Panc1 (cell line): ENCODE measurements around the gene ADAMTS4. TPM values are rescaled to one million over a fixed set of nuclear protein-coding genes. Genes with fewer than 3 reads are reported as not detected.

ENCODE experiments used
- ATAC-seq: fragments of 200-7000 bp; cut with Tn5 transposase; 2 replicates; pipeline ENCODE4 v1.9.1; 2020; ENCODE audit warnings: mild to moderate bottlenecking, moderate library complexity
- BruUV-seq: library from RNA; stranded (reverse); fragments of 400-500 nt; replicated peaks from 2 replicates; lab custom pipeline; 2021; lab: Mats Ljungman, UMichigan
- CTCF ChIA-PET: fragments of 300-600 bp; sonication (Branson Sonifier 250); formaldehyde crosslinking; loops from one replicate; lab custom pipeline; 2022; ENCODE audit warnings: antibody characterized with exemption; lab: Charles Lee
- POLR2A ChIA-PET: fragments of 300-600 bp; sonication (Branson Sonifier 250); formaldehyde crosslinking; loops from one replicate; lab custom pipeline; 2022; ENCODE audit warnings: antibody characterized with exemption; lab: Charles Lee
- DNase-seq: peaks from one replicate; pipeline ENCODE4 v3.0.0-alpha.2; 2010; ENCODE audit warnings: low read depth, low spot score
- H3K27ac ChIP-seq: 2 replicates; pipeline ENCODE4 v1.5.1; 2011; ENCODE audit warnings: mild to moderate bottlenecking, low read length, inconsistent platforms
- H3K27me3 ChIP-seq: fragments of 200-500 bp; sonication (Bioruptor generic); 2 replicates; pipeline ENCODE4 v1.6.0; 2014; ENCODE audit warnings: low read length, inconsistent platforms; ENCODE audit not compliant: control insufficient read depth, insufficient read depth
- H3K36me3 ChIP-seq: fragments of 200-500 bp; sonication (Bioruptor generic); 2 replicates; pipeline ENCODE4 v1.5.1; 2014; ENCODE audit warnings: inconsistent platforms, mild to moderate bottlenecking, low read length, moderate library complexity; ENCODE audit not compliant: control insufficient read depth, insufficient read depth
- H3K4me1 ChIP-seq: 2 replicates; pipeline ENCODE4 v1.5.1; 2011; ENCODE audit warnings: inconsistent platforms, mild to moderate bottlenecking, low read length, moderate library complexity; ENCODE audit not compliant: control insufficient read depth, insufficient read depth
- H3K4me3 ChIP-seq, 2 experiments: 2 replicates each; pipeline ENCODE4 v1.5.1; 2011 to 2012; ENCODE audit warnings: low read depth in 2 of 2, low read length in 2 of 2, mild to moderate bottlenecking in 2 of 2, inconsistent platforms in 1 of 2, moderate library complexity in 1 of 2
- H3K9me3 ChIP-seq: fragments of 200-500 bp; sonication (Bioruptor generic); 2 replicates; pipeline ENCODE4 v1.5.1; 2014; ENCODE audit warnings: low read depth, mild to moderate bottlenecking, inconsistent platforms, low read length, moderate library complexity; ENCODE audit not compliant: control insufficient read depth, insufficient read depth
- POLR2AphosphoS5 ChIP-seq: IDR thresholded peaks from 2 replicates; pipeline ENCODE4 v1.6.1; 2012; ENCODE audit warnings: mild to moderate bottlenecking, low read depth, low read length, moderate library complexity
- SIN3A ChIP-seq: IDR thresholded peaks from 2 replicates; pipeline ENCODE4 v1.6.1; 2012; ENCODE audit warnings: low read depth, mild to moderate bottlenecking, low read length, moderate library complexity, borderline replicate concordance; ENCODE audit not compliant: insufficient read depth
- TCF7L2 ChIP-seq: IDR thresholded peaks from 2 replicates; pipeline ENCODE4 v1.6.1; 2011; ENCODE audit warnings: mild to moderate bottlenecking, low read depth, low read length, inconsistent platforms
- in situ Hi-C: cut with HindIII; loops from 2 replicates; pipeline ENCODE4 v1.10.0; 2016; ENCODE audit warnings: low sequenced_read_pairs, low pct_unique_long_range_greater_than_20kb
- intact Hi-C: fragments of 100-400 bp; cut with micrococcal nuclease; formaldehyde crosslinking; loops from one replicate; pipeline ENCODE4 v1.10.0; 2022; ENCODE audit not compliant: unreplicated experiment
- total RNA-seq: library from RNA; stranded (reverse); gene quantifications from one replicate; pipeline ENCODE4 v1.2.1, GENCODE V29; 2021; ENCODE audit not compliant: unreplicated experiment
- TF ChIP-seq, protein P1 (sequence below), 2 experiments: IDR thresholded peaks; 2 replicates each; pipeline ENCODE4 v1.6.1; 2011 to 2012; ENCODE audit warnings: low read depth in 2 of 2, control low read depth in 1 of 2, low read length in 1 of 2, mild to moderate bottlenecking in 1 of 2, moderate library complexity in 1 of 2; ENCODE audit not compliant: insufficient read depth in 1 of 2
- TF ChIP-seq, protein P2 (sequence below): fragments of 450-650 bp; IDR thresholded peaks from 2 replicates; pipeline ENCODE4 v1.5.1; 2017; ENCODE audit warnings: mild to moderate bottlenecking

ADAMTS4 gene
- total RNA-seq, 1 experiment from 2014 or later: 0.26 TPM

DNA sequence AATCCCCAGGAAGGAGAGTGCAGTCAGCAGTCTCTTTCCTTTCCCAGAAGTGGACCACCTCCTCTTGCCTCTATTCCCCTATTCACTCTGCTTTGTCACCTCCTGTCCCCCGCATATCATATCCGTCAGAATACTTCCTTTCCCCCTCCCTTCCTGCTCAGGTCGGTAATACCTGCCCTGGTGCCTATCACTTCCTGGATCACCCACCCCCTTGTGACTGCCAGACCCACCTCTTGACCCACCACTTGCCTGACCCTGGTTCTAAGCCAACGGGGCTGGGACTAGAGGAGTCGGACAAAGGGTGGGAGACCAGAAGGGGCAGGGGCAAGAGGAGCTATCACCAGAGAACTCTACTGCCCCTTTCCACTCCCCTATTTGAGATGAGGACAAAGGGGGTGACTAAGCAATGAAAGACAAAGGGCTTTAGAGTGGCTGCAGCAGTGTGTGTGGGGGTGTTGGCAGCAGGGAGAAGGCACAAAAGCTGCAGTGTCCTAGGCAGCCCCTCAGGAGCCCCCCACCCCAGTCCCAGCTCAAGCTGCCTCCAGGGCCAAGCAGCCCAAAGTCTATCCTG is 1.7 kb upstream of the ADAMTS4 start:
- peak overlapping the region; percentile 96 for H3K27ac ChIP-seq
- no peaks in the 10 kb centered on the region for H3K27me3 ChIP-seq
- in situ Hi-C loops: loop anchor here (25.0 kb wide), 1 partner anchor 187 kb away; no protein-coding TSS in a partner anchor
- no peak overlapping the region for H3K4me3 ChIP-seq
- ChIA-PET POLR2A (no interaction called here), CTCF (no interaction called here)
- TF ChIP-seq, protein P1, sequence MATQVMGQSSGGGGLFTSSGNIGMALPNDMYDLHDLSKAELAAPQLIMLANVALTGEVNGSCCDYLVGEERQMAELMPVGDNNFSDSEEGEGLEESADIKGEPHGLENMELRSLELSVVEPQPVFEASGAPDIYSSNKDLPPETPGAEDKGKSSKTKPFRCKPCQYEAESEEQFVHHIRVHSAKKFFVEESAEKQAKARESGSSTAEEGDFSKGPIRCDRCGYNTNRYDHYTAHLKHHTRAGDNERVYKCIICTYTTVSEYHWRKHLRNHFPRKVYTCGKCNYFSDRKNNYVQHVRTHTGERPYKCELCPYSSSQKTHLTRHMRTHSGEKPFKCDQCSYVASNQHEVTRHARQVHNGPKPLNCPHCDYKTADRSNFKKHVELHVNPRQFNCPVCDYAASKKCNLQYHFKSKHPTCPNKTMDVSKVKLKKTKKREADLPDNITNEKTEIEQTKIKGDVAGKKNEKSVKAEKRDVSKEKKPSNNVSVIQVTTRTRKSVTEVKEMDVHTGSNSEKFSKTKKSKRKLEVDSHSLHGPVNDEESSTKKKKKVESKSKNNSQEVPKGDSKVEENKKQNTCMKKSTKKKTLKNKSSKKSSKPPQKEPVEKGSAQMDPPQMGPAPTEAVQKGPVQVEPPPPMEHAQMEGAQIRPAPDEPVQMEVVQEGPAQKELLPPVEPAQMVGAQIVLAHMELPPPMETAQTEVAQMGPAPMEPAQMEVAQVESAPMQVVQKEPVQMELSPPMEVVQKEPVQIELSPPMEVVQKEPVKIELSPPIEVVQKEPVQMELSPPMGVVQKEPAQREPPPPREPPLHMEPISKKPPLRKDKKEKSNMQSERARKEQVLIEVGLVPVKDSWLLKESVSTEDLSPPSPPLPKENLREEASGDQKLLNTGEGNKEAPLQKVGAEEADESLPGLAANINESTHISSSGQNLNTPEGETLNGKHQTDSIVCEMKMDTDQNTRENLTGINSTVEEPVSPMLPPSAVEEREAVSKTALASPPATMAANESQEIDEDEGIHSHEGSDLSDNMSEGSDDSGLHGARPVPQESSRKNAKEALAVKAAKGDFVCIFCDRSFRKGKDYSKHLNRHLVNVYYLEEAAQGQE (IDR thresholded peaks at IDR 0.05; ENCODE audit: insufficient read depth in 1 of 2, low read depth in 2 of 2, low read length in 1 of 2): no peak
- TF ChIP-seq POLR2AphosphoS5 (no peak), TCF7L2 (no peak), SIN3A (no peak)
- peaks cover 38% of the 10 kb centered on the region for H3K4me1 ChIP-seq
- intact Hi-C loops: no loop called here
- BruUV-seq: no TSS peak
- no peaks in the 10 kb centered on the region for H3K9me3 ChIP-seq
- no peaks in the 10 kb centered on the region; the same call in 1 of the 2 replicates for H3K36me3 ChIP-seq
- ATAC-seq (no peak), DNase-seq (no peak)

DNA sequence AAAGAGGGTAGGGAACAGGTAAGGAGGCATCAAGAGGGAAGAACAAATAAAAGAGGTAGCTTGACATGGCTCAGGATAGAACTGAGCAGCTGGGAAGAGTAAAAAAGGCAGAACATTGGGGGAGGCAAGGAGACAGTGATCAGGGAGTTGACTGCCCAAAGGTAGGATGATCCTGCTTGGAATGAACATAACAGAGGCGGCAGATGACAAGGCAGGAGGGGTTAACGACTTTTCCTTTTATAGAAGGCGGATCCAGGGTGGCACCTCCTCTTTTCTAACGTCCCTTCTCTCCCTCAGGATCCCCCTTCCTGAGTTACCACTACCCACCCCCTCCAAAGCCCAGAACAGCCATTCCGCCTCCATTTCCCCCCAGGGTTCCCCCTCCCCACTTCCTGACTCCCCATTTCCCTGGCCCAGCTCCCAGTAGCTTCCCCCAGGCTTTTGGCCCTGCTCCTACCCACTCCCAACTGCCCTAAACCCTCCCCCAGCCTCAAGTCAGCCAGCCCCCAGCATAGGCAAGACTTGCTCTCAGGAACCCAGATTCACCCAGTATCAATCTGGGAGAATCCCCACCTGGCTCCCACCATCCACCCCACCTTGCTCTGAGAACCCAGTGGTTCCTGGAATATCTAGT is 769 bp upstream of the ADAMTS4 start:
- TF ChIP-seq, protein P1 (IDR thresholded peaks at IDR 0.05; ENCODE audit: insufficient read depth in 1 of 2, low read depth in 2 of 2, low read length in 1 of 2): no peak
- TF ChIP-seq, protein P2, sequence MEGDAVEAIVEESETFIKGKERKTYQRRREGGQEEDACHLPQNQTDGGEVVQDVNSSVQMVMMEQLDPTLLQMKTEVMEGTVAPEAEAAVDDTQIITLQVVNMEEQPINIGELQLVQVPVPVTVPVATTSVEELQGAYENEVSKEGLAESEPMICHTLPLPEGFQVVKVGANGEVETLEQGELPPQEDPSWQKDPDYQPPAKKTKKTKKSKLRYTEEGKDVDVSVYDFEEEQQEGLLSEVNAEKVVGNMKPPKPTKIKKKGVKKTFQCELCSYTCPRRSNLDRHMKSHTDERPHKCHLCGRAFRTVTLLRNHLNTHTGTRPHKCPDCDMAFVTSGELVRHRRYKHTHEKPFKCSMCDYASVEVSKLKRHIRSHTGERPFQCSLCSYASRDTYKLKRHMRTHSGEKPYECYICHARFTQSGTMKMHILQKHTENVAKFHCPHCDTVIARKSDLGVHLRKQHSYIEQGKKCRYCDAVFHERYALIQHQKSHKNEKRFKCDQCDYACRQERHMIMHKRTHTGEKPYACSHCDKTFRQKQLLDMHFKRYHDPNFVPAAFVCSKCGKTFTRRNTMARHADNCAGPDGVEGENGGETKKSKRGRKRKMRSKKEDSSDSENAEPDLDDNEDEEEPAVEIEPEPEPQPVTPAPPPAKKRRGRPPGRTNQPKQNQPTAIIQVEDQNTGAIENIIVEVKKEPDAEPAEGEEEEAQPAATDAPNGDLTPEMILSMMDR: no peak
- no peak for TF ChIP-seq TCF7L2
- TF ChIP-seq POLR2AphosphoS5: no peak
- CTCF ChIA-PET: interaction anchor here (0.5 kb wide), 1 partner anchor 139 kb away, joined by 12 read pairs; no protein-coding TSS in a partner anchor
- no peak for ATAC-seq
- H3K4me3 ChIP-seq: no peak overlapping the region
- POLR2A ChIA-PET: no interaction called here
- intact Hi-C loops (no loop called here), in situ Hi-C loops (loop anchor here (25.0 kb wide), 1 partner anchor 188 kb away; no protein-coding TSS in a partner anchor)
- H3K4me1 ChIP-seq: peaks cover 38% of the 10 kb centered on the region
- H3K27me3 ChIP-seq: no peaks in the 10 kb centered on the region
- H3K9me3 ChIP-seq: no peaks in the 10 kb centered on the region
- DNase-seq: no peak
- no peaks in the 10 kb centered on the region; the same call in 1 of the 2 replicates for H3K36me3 ChIP-seq
- no peak overlapping the region for H3K27ac ChIP-seq
- BruUV-seq: no TSS peak
